Coronary artery (tissue), 2 donors: ENCODE data around the gene SFT2D3.

Experiments
- DNase-seq: peaks from one replicate; pipeline ENCODE4 v3.0.0-alpha.2; 2017; ENCODE audit warnings: low spot score
- H3K27ac ChIP-seq, 2 donors: fragments of 200-600 bp; sonication (generic); one replicate each; pipeline ENCODE4 v1.5.1; 2016 to 2019
- H3K4me3 ChIP-seq: fragments of 200-600 bp; sonication (generic); 2 replicates; pipeline ENCODE4 v1.5.1; 2016; ENCODE audit warnings: mild to moderate bottlenecking, moderate library complexity
- CTCF ChIP-seq: fragments of 200-600 bp; sonication (generic); IDR thresholded peaks from one replicate; pipeline ENCODE4 v1.5.1; 2019; ENCODE audit warnings: antibody characterized with exemption

SFT2D3 gene

GRCh38 chr2:127721311-127721977 lies 20.1 kb downstream of the SFT2D3 start:
- no peak for TF ChIP-seq CTCF
- no peak for DNase-seq
- H3K4me3 ChIP-seq, result no peak overlapping the region
- H3K27ac ChIP-seq, result no peak overlapping the region

GRCh38 chr2:127721978-127722355 lies 20.7 kb downstream of the SFT2D3 start:
- Histone ChIP-seq H3K27ac (no peak overlapping the region), H3K4me3 (no peak overlapping the region)
- TF ChIP-seq CTCF, result no peak
- no peak for DNase-seq

- Histone ChIP-seq H3K4me3 (no peak overlapping the region), H3K27ac (no peak overlapping the region)
- DNase-seq, result no peak
- TF ChIP-seq CTCF, result no peak
These were observed 21.5 kb downstream of the SFT2D3 start for GRCh38 chr2:127722807-127723206.

GRCh38 chr2:127726158-127726880 lies 25.0 kb downstream of the SFT2D3 start:
- H3K27ac ChIP-seq, result no peak overlapping the region
- H3K4me3 ChIP-seq, result no peak overlapping the region
- no peak for DNase-seq
- no peak for TF ChIP-seq CTCF

GRCh38 chr2:127733113-127733815 lies 32.0 kb downstream of the SFT2D3 start:
- no peak for TF ChIP-seq CTCF

GRCh38 chr2:127733816-127734537 lies 32.7 kb downstream of the SFT2D3 start:
- peak overlapping the region; percentile 67 for H3K4me3 ChIP-seq
- peak overlapping the region; percentile 12 to 56 for H3K27ac ChIP-seq
- TF ChIP-seq CTCF, result no peak
- DNase-seq, result no peak

More at GRCh38 chr2:127733113-127733815, 32.0 kb downstream of the SFT2D3 start:
- DNase-seq, result no peak
- H3K27ac ChIP-seq, result peak overlapping the region in 1 of 2 donors; percentile 12
- peak overlapping the region; percentile 67 for H3K4me3 ChIP-seq
